ENCODE data around the gene TLX2.
A peak's percentile ranks its signal among the peaks of the same experiment; 100 is the strongest.

Gene TLX2

DNA sequence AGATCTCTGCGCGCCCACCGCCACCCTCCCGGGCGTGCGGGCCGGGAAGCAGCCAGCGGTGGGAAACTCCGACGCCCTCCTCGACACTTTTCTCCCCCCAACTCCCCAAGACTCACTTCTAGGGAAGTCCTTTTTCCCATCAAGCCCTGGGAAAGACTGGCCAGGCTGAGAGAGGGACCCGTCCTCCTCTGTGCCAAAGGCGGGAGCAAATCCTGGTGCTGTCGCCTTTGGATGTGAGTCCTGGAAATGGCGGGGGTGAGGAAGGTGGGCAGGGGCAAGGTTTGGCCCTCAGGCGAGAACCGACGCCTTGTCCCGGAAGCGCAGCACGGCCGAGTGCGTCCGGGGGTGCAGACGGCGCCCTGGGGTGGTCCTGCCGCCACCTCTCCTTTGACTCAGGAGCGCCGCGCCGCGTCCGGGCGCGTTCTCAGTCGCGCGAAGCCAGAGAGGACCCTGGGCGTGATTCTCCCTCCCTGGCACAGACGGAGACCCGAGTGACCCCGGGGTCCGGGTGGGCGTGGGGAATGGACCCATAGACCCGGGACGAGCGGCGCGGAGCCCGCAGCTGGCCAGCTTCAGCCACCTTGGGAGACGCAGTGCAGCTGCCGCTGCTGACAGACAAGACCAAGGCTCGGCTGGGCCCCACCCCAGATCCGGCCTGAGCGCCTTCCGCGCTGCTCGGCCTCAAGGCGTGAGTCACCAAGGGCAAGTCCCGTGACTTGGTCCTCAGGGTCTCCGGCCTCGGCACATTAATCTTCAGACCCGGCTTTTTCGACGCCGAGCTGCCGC is 11.3 kb upstream of the TLX2 start:
- peaks cover 75% of the 10 kb centered on the region for H3K4me1 Mint-ChIP-seq
- ATAC-seq = peak; percentile 51
- DNase-seq = peak; percentile 67 to 73

DNA sequence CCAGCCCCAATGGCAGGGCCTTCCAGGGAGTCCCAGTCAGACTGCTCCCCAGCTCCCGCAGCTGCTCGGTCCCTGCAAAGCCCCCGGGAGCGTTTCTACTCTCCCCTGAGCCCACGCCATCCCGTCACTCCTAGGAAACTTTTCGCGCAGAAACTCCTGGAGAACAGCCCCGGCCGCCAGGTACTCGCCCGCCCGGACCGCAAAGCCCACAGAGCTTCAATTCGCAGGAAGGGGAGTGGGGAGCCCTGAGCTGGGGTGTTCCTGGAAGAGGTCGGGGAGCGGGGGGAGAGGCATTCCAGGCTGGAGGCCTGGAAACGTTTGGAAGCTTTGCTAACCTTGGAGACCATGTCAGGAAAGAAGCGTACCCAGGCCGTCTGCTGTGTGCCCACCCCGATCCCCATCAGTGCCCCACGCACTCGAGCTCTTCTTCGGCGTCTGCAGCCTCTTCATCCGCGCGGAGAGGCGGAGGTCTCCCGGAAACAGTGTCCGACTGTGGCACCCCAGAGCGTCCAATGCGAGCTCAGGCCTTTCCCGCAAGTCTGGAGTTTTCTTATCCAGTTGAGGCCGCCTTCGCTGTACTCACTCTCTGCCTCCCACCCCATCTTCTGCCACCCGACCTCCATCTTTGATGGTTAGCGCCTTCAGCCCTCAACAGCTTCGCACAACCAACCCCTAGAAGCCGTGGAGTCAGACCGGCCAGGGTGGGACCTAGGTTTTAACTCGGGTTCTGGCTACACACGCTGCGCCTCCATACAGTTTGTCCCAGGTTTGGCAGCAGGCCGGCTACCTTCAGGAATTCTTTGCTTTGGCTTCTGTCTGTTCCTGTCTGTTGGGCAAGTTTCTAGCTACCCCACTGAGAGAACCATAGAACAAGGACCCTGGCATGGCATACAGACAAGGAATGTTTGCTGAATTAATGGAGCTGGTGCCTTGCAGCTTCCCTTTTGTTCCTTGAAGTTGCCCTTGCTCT is 10.5 kb upstream of the TLX2 start:
- DNase-seq (no peak), ATAC-seq (no peak)
- peaks cover 75% of the 10 kb centered on the region for H3K4me1 Mint-ChIP-seq
- peaks cover 71% of the 10 kb centered on the region for H3K27me3 Mint-ChIP-seq
- H3K9me3 Mint-ChIP-seq = no peaks in the 10 kb centered on the region
- H3K4me3 Mint-ChIP-seq = peak overlapping the region; percentile 80 to 87
- peak overlapping the region in 1 of 2 donors; percentile 46 for H3K27ac Mint-ChIP-seq

More for the DNA sequence above, 11.3 kb upstream of the TLX2 start:
- Mint-ChIP-seq H3K27me3 (peaks cover 73% of the 10 kb centered on the region), H3K4me3 (peak overlapping the region; percentile 80 to 87), H3K27ac (peak overlapping the region in 1 of 2 donors; percentile 64), H3K9me3 (no peaks in the 10 kb centered on the region)

DNA sequence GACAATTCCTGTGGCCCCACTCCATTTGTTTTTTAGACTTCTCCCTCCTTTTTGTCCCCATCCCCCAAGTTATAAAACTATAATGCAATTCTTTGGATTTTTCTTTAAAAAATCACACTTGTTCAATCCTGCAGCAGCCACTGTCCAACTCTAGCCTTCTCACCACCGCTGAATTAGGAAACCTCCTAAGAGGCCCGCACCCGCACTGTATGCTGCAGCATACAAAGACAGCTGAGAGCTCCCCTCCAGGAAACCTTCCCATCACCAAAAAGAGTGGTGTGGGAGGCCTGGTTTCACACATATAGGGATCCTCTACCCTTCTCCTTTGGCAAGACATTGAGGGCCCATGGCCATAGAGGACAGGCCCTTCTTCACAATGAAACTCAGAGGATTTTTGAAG is 9.7 kb upstream of the TLX2 start:
- Mint-ChIP-seq H3K9me3 (no peaks in the 10 kb centered on the region), H3K4me1 (peaks cover 67% of the 10 kb centered on the region), H3K4me3 (peak overlapping the region; percentile 47 to 87), H3K27ac (no peak overlapping the region), H3K27me3 (peaks cover 65% of the 10 kb centered on the region)
- ATAC-seq = no peak
- no peak for DNase-seq

DNA sequence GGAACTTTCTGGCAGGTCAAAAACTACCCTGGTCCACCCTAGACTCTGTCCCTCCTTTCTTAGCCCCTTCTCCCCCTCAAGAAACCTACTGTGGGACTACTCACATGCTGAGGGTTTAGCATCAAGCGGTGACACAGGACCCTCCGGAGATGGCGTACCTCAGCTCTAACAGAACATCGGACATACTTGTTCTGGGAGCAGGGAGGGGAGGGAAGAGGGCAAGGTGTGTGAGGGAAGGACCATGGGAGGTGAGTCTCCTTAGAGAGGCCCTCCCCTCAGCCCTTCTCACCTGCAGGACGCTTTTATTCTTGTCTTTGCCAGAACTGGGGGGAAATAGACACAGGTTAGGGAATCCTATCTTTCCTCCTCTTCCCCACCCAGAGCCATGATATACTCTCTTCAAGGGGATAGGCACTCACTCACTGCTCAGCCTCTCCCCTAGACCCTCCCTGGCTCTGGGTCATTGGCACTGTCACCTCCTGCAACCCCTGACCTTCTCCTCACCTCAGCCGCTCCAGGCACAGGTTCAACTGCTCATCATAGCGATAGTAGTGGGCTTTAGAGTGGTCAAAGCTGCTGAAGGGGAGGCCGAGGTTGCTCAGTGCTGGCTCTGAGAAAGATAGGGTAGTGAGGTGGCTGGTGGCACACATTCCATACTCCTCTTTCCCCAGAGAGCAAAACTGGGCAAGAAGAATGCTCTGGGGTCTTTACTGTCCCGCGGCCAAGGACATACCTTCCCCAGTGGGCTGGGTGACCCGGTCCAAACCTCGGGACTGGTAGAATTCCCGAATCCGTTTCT is 8.6 kb upstream of the TLX2 start:
- peaks cover 65% of the 10 kb centered on the region for H3K27me3 Mint-ChIP-seq
- peaks cover 66% of the 10 kb centered on the region for H3K4me1 Mint-ChIP-seq
- H3K4me3 Mint-ChIP-seq = peak overlapping the region in 1 of 2 donors; percentile 10
- ATAC-seq = no peak
- peak overlapping the region in 1 of 2 donors; percentile 51 for H3K27ac Mint-ChIP-seq
- no peak for DNase-seq
- no peaks in the 10 kb centered on the region for H3K9me3 Mint-ChIP-seq

DNA sequence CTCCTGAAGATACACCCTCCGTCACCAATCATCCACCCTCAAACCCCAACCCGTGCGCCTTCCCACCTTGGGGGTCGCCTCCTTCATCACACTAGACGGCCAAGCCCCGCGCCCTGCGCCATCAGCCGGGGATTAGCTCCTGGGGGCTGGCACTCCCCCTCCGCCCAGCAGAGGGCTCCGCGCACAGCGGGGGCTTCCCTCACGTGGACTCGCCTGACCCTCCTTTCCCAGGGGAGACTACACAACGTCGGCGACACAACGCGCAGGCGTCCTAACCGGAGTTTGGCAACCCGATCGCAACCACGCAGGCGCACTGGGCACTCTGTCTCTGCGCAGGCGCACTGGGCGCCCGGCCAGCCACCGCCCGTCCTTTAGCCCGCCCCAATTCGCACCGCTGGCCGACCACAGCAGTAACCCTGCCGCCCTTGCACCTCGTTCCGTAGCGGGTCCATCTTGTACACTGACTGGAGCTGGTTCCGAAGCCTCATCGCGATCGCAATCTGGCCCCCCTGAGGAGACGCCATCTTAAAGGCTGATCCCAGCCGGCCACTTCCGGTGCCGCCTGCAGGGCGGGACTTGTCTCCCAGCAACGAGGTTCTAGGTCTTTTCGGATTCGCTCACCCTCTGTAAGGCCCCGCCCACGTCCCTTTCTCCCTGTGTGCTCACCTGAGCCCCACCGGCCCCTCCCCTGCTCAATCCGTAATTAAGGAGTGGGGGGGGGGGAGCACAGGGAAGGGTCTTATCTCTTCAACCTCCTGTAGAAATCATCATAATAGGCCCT is 6.9 kb upstream of the TLX2 start, which contains the start of gene PCGF1:
PCGF1 (minus strand) TSS at position 551 of the 781 bp plus-strand sequence; CDS start at position 524, 27 bp downstream.
- H3K4me3 Mint-ChIP-seq = peak within 1 kb of the TSS; percentile 94 to 97
- ATAC-seq = peak; percentile 89
- peaks cover 65% of the 10 kb centered on the region for H3K27me3 Mint-ChIP-seq
- DNase-seq = peak; percentile 97 to 98
- H3K27ac Mint-ChIP-seq = peak within 1 kb of the TSS; percentile 99 to 100
- H3K4me1 Mint-ChIP-seq = peaks cover 65% of the 10 kb centered on the region
- no peaks in the 10 kb centered on the region for H3K9me3 Mint-ChIP-seq

DNA sequence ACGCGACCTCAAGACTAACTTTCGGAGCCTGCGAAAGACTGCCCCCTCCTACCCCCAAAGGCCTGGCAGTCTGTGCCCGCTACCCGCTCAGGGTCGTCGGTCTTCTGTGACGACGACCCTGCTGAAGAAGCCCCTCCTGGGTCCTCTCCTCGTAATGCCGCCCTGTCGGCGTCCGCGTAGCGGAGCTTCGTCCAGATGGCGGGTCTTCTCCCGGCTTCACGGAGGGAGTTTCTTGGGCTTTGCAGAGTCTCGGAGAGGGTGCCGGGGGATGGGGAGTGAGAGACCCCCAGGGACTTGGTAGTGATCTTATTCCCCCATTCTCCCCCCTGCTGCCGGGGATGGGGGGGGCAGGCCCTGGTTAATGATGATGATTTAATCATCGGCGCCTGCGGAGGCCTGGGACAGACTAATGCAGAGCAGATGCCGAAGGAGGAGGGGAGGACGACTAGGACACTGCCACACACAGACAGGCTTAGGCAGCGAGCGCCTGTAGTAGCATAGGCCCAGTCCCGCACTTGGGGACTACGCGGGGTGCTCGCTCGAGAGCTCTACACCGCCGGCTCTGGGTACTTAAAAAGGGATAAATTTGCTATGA is 6.2 kb upstream of the TLX2 start:
- H3K4me3 Mint-ChIP-seq = peak overlapping the region; percentile 94 to 97
- H3K9me3 Mint-ChIP-seq = no peaks in the 10 kb centered on the region
- H3K4me1 Mint-ChIP-seq = peaks cover 58% of the 10 kb centered on the region
- peak overlapping the region; percentile 99 to 100 for H3K27ac Mint-ChIP-seq
- peak; percentile 44 for ATAC-seq
- DNase-seq = peak; percentile 39 to 50
- peaks cover 65% of the 10 kb centered on the region for H3K27me3 Mint-ChIP-seq

DNA sequence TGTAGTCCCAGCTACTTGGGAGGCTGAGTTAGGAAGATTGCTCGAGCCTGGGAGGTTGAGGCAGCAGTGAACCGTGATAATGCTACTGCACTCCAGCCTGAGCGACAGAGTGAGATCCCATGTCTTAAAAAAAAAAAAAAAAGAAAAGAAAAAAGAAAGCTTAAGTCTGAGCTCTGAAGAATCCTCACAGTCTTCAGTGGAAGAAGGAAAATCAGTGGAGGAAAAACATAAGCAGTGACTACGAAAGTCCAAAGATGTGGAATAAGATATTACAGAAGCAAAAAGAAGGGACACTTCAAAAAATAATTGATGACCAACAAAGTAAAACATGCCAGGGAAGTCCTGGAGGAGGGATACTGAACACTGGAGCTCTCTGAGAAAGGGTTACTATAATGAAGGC is 4.0 kb upstream of the TLX2 start:
- H3K4me1 Mint-ChIP-seq = peaks cover 43% of the 10 kb centered on the region
- H3K27me3 Mint-ChIP-seq = peaks cover 61% of the 10 kb centered on the region
- ATAC-seq (no peak), DNase-seq (no peak)
- H3K4me3 Mint-ChIP-seq = no peak overlapping the region
- H3K9me3 Mint-ChIP-seq = no peaks in the 10 kb centered on the region
- H3K27ac Mint-ChIP-seq = no peak overlapping the region

DNA sequence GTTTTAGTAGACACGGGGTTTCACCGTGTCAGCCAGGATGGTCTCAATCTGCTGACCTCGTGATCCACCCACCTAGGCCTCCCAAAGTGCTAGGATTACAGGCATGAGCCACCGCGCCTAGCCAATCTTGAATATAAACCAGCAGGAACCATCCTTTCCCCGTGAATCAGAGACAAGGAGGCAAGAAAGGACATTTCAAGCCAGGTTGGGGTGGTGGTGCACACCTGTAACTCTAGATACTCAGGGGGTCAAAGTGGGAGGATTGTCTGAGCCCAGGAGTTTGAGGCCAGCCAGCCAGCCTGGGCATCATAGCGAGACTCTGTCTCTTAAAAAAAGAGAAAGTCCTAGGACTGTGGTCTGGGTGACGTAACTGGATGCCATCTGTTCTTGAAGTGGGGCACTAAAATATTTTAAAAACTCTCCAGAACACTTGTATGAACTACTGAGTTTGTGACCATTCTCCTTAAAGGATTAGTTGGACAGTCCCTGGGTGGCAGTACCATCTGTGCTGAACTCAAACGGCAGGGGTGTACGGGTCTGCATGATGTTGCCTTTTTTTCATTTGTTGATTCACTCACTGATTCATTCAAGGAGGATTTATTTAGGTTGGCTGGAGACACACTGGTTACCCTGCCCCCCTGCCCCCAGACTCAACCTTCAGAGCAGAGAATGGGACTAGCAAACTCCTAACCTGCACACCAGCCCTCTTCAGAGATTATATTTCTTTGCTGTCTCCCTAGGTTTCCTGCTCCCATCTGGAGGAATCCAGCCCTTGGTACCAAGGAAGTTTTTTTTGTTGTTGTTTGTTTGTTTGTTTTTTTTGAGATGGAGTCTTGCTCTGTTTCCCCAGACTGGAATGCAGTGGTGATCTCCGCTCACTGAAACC is 2.9 kb upstream of the TLX2 start:
- H3K27ac Mint-ChIP-seq = no peak overlapping the region
- no peaks in the 10 kb centered on the region for H3K9me3 Mint-ChIP-seq
- H3K27me3 Mint-ChIP-seq = peaks cover 72% of the 10 kb centered on the region
- H3K4me3 Mint-ChIP-seq = no peak overlapping the region
- DNase-seq = no peak
- H3K4me1 Mint-ChIP-seq = peaks cover 41% of the 10 kb centered on the region
- ATAC-seq = no peak

DNA sequence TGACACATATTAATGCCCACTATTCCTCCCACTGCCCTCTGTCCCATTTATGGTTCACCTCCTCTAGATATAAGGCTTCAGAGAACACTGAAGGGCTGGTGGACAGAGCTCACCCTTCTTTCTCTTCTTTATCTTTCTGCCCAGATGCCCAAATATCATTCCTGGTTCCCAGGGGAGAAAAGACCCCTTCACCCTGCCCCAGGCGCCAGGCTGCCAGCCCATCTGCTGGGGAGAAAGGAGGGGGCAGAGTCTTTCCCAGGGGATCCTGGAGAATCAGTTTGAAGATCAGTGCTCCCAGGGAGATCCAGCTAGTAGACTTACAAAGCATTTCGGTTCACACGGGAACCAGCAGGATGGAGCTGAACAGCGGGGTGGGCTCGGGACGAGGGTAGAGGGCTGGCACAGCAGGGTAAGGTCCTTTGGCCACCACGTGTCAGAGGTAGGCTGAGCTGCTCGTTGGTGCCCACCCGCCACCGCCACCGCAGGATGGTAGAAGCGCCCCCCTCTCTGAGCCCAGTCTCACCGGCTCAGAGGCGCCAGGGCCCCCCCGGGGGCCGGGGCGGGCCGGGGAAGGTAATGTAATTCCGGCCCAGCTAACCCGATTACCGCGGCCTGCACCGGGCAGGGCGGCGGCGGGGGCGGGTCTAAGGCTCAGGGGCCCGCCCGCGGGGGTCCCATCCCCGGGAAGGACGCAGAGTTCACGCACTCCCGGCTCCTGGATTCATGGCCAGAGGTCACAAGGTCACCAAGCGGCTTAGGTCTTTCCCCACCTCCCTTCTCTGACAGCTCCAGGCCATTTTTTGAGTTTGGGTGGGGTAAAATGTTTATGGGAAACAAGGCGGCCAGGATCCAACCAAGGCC is 1.3 kb upstream of the TLX2 start:
- Mint-ChIP-seq H3K27me3 (peaks cover 88% of the 10 kb centered on the region), H3K4me3 (peak overlapping the region in 1 of 2 donors; percentile 58), H3K9me3 (no peaks in the 10 kb centered on the region), H3K27ac (no peak overlapping the region), H3K4me1 (peaks cover 36% of the 10 kb centered on the region)
- no peak for ATAC-seq
- no peak for DNase-seq

DNA sequence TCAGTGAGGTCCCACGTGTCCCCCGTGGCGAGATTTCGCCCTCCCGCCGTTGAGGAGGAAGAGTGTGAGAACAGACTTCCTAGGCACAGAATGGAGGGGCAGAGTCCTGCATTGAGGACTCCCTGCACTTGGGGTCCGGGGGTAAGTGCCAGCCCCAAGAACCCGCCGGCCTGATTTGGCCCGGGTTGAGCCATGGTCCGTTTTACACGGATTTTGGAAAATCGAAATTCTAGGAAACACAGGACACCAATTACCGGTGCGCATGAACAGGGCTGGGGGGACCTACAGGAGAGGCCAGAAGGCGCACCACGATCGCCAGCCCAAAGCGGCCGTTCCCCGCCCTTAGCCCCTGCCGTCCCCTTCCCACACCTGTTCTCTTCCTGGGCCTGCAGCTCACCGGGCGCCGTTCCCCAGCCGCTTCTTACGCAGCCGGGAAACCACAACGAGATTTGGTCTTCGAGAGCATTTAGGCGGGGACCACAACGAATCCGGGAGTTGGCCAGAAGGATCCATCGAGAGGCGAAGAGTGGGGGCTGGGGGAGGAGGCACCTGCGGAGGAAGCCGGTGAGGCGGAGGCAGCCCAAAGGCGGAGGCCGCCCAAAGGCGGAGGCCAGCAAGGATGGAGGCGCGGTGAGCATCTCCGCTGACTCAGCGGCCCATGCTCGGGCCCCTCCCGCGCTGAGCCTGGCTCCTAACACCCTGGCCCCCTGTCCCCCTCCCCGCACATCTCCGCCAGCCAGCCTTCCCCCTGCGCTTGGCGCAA is 464 bp upstream of the TLX2 start:
- Mint-ChIP-seq H3K4me1 (peaks cover 28% of the 10 kb centered on the region), H3K9me3 (no peaks in the 10 kb centered on the region), H3K4me3 (peak overlapping the region; percentile 58 to 65), H3K27ac (no peak overlapping the region), H3K27me3 (peaks cover 90% of the 10 kb centered on the region)
- ATAC-seq (peak; percentile 47), DNase-seq (peak in 1 of 2 donors; percentile 49)

DNA sequence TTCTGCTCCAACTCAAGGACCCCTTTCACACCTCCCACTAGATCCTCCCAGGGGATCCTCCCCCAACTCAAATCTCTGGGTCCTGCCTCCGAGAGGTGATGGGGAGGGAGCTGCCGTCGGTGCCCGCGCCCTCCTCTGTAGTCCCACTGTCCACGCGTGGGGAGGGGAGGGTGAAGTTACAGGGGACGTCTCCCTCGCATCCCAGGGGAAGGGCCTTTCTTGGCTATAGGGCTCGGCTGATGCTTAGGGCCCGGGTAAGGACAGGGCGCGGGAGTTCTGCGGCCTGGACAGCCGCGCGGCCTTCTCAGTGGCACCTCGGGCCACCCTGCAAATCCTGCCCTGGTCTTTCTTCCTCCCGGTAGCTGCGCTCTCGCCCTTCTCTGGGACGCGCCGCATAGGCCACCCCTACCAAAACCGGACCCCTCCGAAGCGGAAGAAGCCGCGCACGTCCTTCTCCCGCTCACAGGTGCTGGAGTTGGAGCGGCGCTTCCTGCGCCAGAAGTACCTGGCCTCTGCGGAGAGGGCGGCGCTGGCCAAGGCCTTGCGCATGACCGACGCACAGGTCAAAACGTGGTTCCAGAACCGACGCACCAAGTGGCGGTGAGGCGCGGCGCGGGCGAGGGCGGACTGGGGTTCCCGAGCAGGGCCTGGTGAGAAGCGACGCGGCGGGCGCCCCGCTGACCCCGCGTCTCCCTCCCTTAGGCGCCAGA is 1.2 kb downstream of the TLX2 start:
- H3K27ac Mint-ChIP-seq = no peak overlapping the region
- H3K9me3 Mint-ChIP-seq = no peaks in the 10 kb centered on the region
- DNase-seq = no peak
- peak; percentile 21 for ATAC-seq
- peak overlapping the region; percentile 81 to 85 for H3K4me3 Mint-ChIP-seq
- peaks cover 26% of the 10 kb centered on the region for H3K4me1 Mint-ChIP-seq
- H3K27me3 Mint-ChIP-seq = peaks cover 95% of the 10 kb centered on the region
